Vagina (tissue), 2 donors: ENCODE data around the gene TFAP2A. TPM values are rescaled to one million over a fixed set of nuclear protein-coding genes. Genes with fewer than 3 reads are reported as not detected.

Experiments used
- DNase-seq, 2 donors: peaks; one replicate each; pipeline ENCODE4 v3.0.0-alpha.2; 2017; ENCODE audit errors: extremely low spot score in 2 of 2
- H3K27ac ChIP-seq: fragments of 200-600 bp; sonication (generic); one replicate; pipeline ENCODE4 v1.5.1; 2019
- H3K27me3 ChIP-seq: fragments of 200-600 bp; sonication (generic); one replicate; pipeline ENCODE4 v1.5.1; 2019
- H3K36me3 ChIP-seq, 2 donors: fragments of 200-600 bp; sonication (generic); one replicate each; pipeline ENCODE4 v1.5.1; 2017 to 2019
- H3K4me1 ChIP-seq: fragments of 200-600 bp; sonication (generic); one replicate; pipeline ENCODE4 v1.5.1; 2019
- H3K4me3 ChIP-seq, 2 donors: fragments of 200-600 bp; sonication (generic); 1 replicate in 1 of 2; 2 replicates in 1 of 2; pipeline ENCODE4 v1.5.1; 2016 to 2019
- H3K9me3 ChIP-seq: fragments of 200-600 bp; sonication (generic); one replicate; pipeline ENCODE4 v1.5.1; 2019
- CTCF ChIP-seq, 3 experiments: fragments of 450-650 bp in 2 of 3; fragments of 200-600 bp in 1 of 3; sonication (generic) in 1 of 3; IDR thresholded peaks; one replicate each; pipeline ENCODE4 v1.5.1; 2017 to 2019; ENCODE audit warnings: antibody characterized with exemption in 3 of 3, mild to moderate bottlenecking in 2 of 3, moderate library complexity in 2 of 3
- POLR2A ChIP-seq, 2 donors: fragments of 450-650 bp; IDR thresholded peaks; one replicate each; pipeline ENCODE4 v1.6.1; 2017; ENCODE audit warnings: antibody characterized with exemption in 2 of 2, mild to moderate bottlenecking in 2 of 2, moderate library complexity in 2 of 2
- POLR2AphosphoS5 ChIP-seq, 2 donors: sonication (generic); formaldehyde crosslinking; IDR thresholded peaks; one replicate each; pipeline ENCODE4 v1.9.0; 2017; ENCODE audit warnings: antibody characterized with exemption in 2 of 2, mild to moderate bottlenecking in 2 of 2, low read depth in 1 of 2; ENCODE audit not compliant: insufficient read depth in 1 of 2
- intact Hi-C: fragments of 100-400 bp; cut with DNase I; formaldehyde crosslinking; loops from one replicate; pipeline ENCODE4 v1.15.1; 2023
- total RNA-seq: library from RNA; depleted of rRNA; stranded (reverse); fragments of >200 nt; gene quantifications from one replicate; pipeline ENCODE4 v1.2.3, GENCODE V29; 2016

TFAP2A gene
- total RNA-seq, 1 donor from 2014 or later = 19.4 TPM

GRCh38 chr6:10449751-10450150 is 34.9 kb upstream of the TFAP2A start:
- no peak for DNase-seq

GRCh38 chr6:10448096-10448495 is 33.2 kb upstream of the TFAP2A start:
- Histone ChIP-seq H3K27me3 (no peaks in the 10 kb centered on the region), H3K27ac (no peak overlapping the region), H3K4me1 (no peaks in the 10 kb centered on the region), H3K36me3 (no peaks in the 10 kb centered on the region), H3K4me3 (no peak overlapping the region), H3K9me3 (no peaks in the 10 kb centered on the region)
- DNase-seq = no peak
- intact Hi-C loops = no loop called here
- TF ChIP-seq POLR2AphosphoS5 (IDR thresholded peaks at IDR 0.05; ENCODE audit: insufficient read depth in 1 of 2, low read depth in 1 of 2) (no peak), CTCF (IDR thresholded peaks at IDR 0.05) (no peak), POLR2A (IDR thresholded peaks at IDR 0.05) (no peak)

More at GRCh38 chr6:10449751-10450150, 34.9 kb upstream of the TFAP2A start:
- no peaks in the 10 kb centered on the region for H3K4me1 ChIP-seq
- no peak overlapping the region for H3K27ac ChIP-seq
- intact Hi-C loops = no loop called here
- no peaks in the 10 kb centered on the region for H3K36me3 ChIP-seq
- no peaks in the 10 kb centered on the region for H3K9me3 ChIP-seq
- TF ChIP-seq CTCF (IDR thresholded peaks at IDR 0.05) (no peak), POLR2AphosphoS5 (IDR thresholded peaks at IDR 0.05; ENCODE audit: insufficient read depth in 1 of 2, low read depth in 1 of 2) (no peak), POLR2A (IDR thresholded peaks at IDR 0.05) (no peak)
- H3K27me3 ChIP-seq = no peaks in the 10 kb centered on the region
- H3K4me3 ChIP-seq = no peak overlapping the region

- intact Hi-C loops = no loop called here
- Histone ChIP-seq H3K4me3 (no peak overlapping the region), H3K4me1 (peaks cover 3% of the 10 kb centered on the region), H3K27ac (no peak overlapping the region), H3K36me3 (no peaks in the 10 kb centered on the region), H3K9me3 (no peaks in the 10 kb centered on the region), H3K27me3 (no peaks in the 10 kb centered on the region)
- no peak for TF ChIP-seq POLR2AphosphoS5 (IDR thresholded peaks at IDR 0.05; ENCODE audit: insufficient read depth in 1 of 2, low read depth in 1 of 2)
- no peak for TF ChIP-seq POLR2A (IDR thresholded peaks at IDR 0.05)
- TF ChIP-seq CTCF (IDR thresholded peaks at IDR 0.05) = no peak
- DNase-seq = no peak
Observed at GRCh38 chr6:10446548-10446947, 31.7 kb upstream of the TFAP2A start.

GRCh38 chr6:10441655-10442009 is 26.8 kb upstream of the TFAP2A start:
- Histone ChIP-seq H3K36me3 (no peaks in the 10 kb centered on the region), H3K9me3 (no peaks in the 10 kb centered on the region), H3K4me3 (no peak overlapping the region), H3K4me1 (peaks cover 4% of the 10 kb centered on the region), H3K27ac (peak overlapping the region; percentile 27), H3K27me3 (no peaks in the 10 kb centered on the region)
- DNase-seq = peak in 1 of 2 donors; percentile 29
- TF ChIP-seq POLR2A (IDR thresholded peaks at IDR 0.05) (no peak), POLR2AphosphoS5 (IDR thresholded peaks at IDR 0.05; ENCODE audit: insufficient read depth in 1 of 2, low read depth in 1 of 2) (no peak), CTCF (IDR thresholded peaks at IDR 0.05) (no peak)
- intact Hi-C loops = no loop called here

- DNase-seq = peak in 1 of 2 donors; percentile 85
Observed at GRCh38 chr6:10441004-10441654, 26.3 kb upstream of the TFAP2A start.

More at GRCh38 chr6:10441004-10441654, 26.3 kb upstream of the TFAP2A start:
- peaks cover 4% of the 10 kb centered on the region for H3K4me1 ChIP-seq
- H3K9me3 ChIP-seq = no peaks in the 10 kb centered on the region
- peak overlapping the region; percentile 27 for H3K27ac ChIP-seq
- no peaks in the 10 kb centered on the region for H3K36me3 ChIP-seq
- no peaks in the 10 kb centered on the region for H3K27me3 ChIP-seq
- H3K4me3 ChIP-seq = no peak overlapping the region
- intact Hi-C loops = no loop called here
- TF ChIP-seq CTCF (IDR thresholded peaks at IDR 0.05) (no peak), POLR2A (IDR thresholded peaks at IDR 0.05) (no peak), POLR2AphosphoS5 (IDR thresholded peaks at IDR 0.05; ENCODE audit: insufficient read depth in 1 of 2, low read depth in 1 of 2) (peak in 1 of 2 donors; percentile 30)
